ENCODE data around the gene KCNIP3.

The KCNIP3 gene

DNA sequence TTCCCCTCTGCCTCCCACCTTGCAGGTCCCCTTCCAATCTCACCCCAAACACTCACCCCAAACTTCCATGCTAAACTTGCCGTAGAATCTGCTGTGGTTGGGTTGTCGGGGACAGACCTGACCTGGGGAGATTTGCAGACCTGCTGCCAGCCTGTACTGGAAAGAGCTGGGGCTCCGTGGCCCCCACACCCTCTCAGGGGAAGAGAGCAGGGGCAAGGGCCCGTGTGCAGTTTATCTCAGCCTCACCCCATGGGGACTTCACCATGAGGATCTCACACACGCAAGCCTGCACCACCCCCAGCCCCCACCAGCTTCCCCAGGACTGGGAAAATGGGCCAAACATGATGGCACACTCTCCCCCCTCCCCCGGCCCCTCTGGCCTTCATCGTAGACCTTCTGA lies 30.7 kb downstream of the KCNIP3 start:
- no peaks in the 10 kb centered on the region for H3K4me1 ChIP-seq (ENCODE audit: insufficient read depth, low read length)
- no peak overlapping the region for H3K27ac ChIP-seq (ENCODE audit: low read depth, low read length)
- H3K9me3 ChIP-seq (ENCODE audit: insufficient read depth, low read depth, low read length) = no peaks in the 10 kb centered on the region
- WGBS = 88% methylated on average over 7 of the region's 7 CpGs
- no peaks in the 10 kb centered on the region for H3K36me3 ChIP-seq (ENCODE audit: insufficient read depth, low read length)
- no peak overlapping the region for H3K4me3 ChIP-seq (ENCODE audit: low read length)
- H3K9ac ChIP-seq (ENCODE audit: low read depth, low read length) = no peak overlapping the region
- H3K27me3 ChIP-seq (ENCODE audit: insufficient read depth, low read length) = no peaks in the 10 kb centered on the region

DNA sequence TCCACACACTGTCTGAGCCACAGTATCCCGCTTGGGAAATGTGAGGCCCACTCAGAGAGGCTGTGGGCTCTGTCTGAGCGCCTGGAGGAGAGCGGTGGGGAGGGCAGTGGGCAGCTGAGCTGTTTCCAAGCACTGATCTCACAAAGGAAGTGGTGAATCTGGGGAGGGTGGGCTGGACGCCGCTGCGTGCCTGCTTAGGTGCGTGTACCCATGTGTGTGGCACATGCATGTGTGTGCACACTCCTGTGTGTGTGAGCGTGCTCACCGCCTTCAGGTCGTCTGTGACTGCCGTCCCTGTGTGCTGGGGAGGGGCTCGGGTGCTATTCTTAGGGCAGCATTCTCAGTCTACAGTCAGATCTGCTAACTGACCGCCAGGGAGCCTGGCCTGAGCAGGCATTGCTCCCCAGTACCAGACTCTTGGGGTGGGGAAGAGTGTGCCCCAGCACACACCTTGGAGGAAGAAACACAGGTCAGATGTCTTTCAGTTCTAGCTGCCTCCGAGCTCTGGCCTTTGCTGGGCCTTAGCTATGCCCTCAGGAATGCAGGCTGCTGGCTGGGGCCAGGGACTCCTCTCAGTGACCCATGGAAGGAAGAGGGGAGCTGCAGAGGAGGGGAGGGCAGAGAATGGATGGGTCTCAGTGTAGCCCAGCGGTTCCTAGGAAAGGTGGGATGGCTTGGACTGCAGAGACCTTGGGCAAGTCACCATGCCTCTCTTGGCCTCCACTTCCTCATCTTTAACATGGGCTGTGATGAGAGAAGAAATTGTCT lies 31.4 kb downstream of the KCNIP3 start:
- Histone ChIP-seq H3K4me3 (ENCODE audit: low read length) (no peak overlapping the region), H3K9ac (ENCODE audit: low read depth, low read length) (no peak overlapping the region), H3K9me3 (ENCODE audit: insufficient read depth, low read depth, low read length) (no peaks in the 10 kb centered on the region), H3K4me1 (ENCODE audit: insufficient read depth, low read length) (no peaks in the 10 kb centered on the region), H3K36me3 (ENCODE audit: insufficient read depth, low read length) (no peaks in the 10 kb centered on the region), H3K27ac (ENCODE audit: low read depth, low read length) (no peak overlapping the region), H3K27me3 (ENCODE audit: insufficient read depth, low read length) (no peaks in the 10 kb centered on the region)
- 86% methylated on average over 15 of the region's 15 CpGs for WGBS

- Histone ChIP-seq H3K9me3 (ENCODE audit: insufficient read depth, low read depth, low read length) (no peaks in the 10 kb centered on the region), H3K4me1 (ENCODE audit: insufficient read depth, low read length) (no peaks in the 10 kb centered on the region), H3K9ac (ENCODE audit: low read depth, low read length) (no peak overlapping the region), H3K36me3 (ENCODE audit: insufficient read depth, low read length) (no peaks in the 10 kb centered on the region), H3K27ac (ENCODE audit: low read depth, low read length) (no peak overlapping the region), H3K27me3 (ENCODE audit: insufficient read depth, low read length) (no peaks in the 10 kb centered on the region), H3K4me3 (ENCODE audit: low read length) (no peak overlapping the region)
- WGBS = 94% methylated on average over 14 of the region's 14 CpGs
These were observed 32.3 kb downstream of the KCNIP3 start for GRCh38 chr2:95329401-95329800.

DNA sequence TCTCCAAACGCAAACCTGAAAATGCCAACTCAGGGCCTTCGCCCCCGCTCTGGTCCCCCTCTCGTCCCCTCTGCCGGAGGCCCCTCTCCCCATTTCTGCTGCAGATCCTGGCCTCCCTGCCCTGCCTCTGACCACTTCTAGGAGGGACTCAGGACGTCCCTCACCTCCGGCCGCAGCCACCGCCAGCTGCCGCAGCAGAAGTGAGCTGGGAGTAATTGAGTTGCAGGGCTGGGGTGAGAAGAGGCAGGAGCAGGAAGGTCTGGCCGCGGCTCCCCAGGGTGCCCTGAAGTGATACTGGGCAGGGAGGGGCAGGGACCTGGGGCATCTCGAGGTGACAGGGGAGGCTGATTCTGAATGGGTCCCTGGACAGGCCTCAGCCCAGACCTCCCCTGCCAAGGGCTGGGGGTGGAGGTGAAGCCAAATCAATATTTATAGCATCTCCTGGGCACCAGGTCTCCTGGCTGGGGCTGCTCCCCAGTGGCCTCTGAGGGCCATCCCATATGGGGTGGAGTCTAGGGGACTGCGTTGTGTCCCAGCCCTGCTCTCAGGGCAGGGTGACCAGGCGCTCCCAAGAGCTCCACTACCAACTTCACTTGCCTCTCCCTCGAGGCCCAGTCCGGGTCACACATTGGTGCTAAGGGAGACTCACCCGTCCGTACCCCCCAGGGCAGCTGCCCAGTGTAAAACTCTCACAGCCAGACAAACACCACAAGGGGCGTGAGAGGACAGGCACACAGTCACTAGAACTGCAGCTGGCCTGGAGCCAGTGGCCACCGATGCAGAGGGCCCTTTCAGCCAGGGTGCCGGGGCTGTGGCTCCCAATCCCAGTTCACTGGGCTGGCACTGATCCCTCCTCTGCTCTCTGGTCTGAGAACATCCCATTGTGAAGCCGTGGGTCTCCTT lies 33.0 kb downstream of the KCNIP3 start:
- H3K4me3 ChIP-seq (ENCODE audit: low read length) = no peak overlapping the region
- no peak overlapping the region for H3K27ac ChIP-seq (ENCODE audit: low read depth, low read length)
- 92% methylated on average over 23 of the region's 23 CpGs for WGBS
- no peaks in the 10 kb centered on the region for H3K27me3 ChIP-seq (ENCODE audit: insufficient read depth, low read length)
- H3K4me1 ChIP-seq (ENCODE audit: insufficient read depth, low read length) = no peaks in the 10 kb centered on the region
- H3K9ac ChIP-seq (ENCODE audit: low read depth, low read length) = no peak overlapping the region
- no peaks in the 10 kb centered on the region for H3K36me3 ChIP-seq (ENCODE audit: insufficient read depth, low read length)
- no peaks in the 10 kb centered on the region for H3K9me3 ChIP-seq (ENCODE audit: insufficient read depth, low read depth, low read length)

DNA sequence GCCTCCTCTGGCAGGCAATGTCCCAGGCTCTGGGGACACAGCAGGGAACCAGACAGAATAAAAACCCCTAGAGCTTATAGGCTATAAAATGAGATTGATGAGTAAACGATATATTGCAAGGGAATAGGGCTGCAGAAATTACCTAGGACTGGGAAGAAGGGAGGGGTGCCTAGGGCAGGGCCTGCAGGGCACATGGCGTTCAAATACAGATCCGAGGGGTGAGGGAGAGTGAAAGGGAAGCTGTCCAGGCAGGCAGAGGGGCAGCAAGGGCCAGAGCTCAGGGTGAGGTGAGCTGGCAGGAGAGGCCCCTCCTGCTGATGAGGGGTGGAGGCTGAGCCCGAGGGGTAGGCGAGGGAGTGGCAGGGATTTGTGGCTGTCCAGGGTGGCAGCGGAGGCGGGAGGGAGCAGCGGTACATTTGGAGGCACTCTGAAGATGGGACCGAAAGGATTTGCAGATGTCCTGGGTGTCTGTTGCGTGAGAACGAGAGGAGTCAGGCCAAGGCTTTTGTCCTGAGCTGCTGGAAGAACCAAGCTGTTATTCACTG lies 33.7 kb downstream of the KCNIP3 start:
- no peak overlapping the region for H3K27ac ChIP-seq (ENCODE audit: low read depth, low read length)
- H3K4me3 ChIP-seq (ENCODE audit: low read length) = no peak overlapping the region
- 85% methylated on average over 11 of the region's 11 CpGs for WGBS
- H3K9ac ChIP-seq (ENCODE audit: low read depth, low read length) = no peak overlapping the region
- no peaks in the 10 kb centered on the region for H3K27me3 ChIP-seq (ENCODE audit: insufficient read depth, low read length)
- H3K4me1 ChIP-seq (ENCODE audit: insufficient read depth, low read length) = no peaks in the 10 kb centered on the region
- no peaks in the 10 kb centered on the region for H3K9me3 ChIP-seq (ENCODE audit: insufficient read depth, low read depth, low read length)
- H3K36me3 ChIP-seq (ENCODE audit: insufficient read depth, low read length) = no peaks in the 10 kb centered on the region

- H3K9me3 ChIP-seq (ENCODE audit: insufficient read depth, low read depth, low read length) = no peaks in the 10 kb centered on the region
- no peaks in the 10 kb centered on the region for H3K27me3 ChIP-seq (ENCODE audit: insufficient read depth, low read length)
- no peaks in the 10 kb centered on the region for H3K36me3 ChIP-seq (ENCODE audit: insufficient read depth, low read length)
- H3K9ac ChIP-seq (ENCODE audit: low read depth, low read length) = no peak overlapping the region
- H3K27ac ChIP-seq (ENCODE audit: low read depth, low read length) = no peak overlapping the region
- H3K4me1 ChIP-seq (ENCODE audit: insufficient read depth, low read length) = no peaks in the 10 kb centered on the region
- H3K4me3 ChIP-seq (ENCODE audit: low read length) = no peak overlapping the region
- 94% methylated on average over 10 of the region's 10 CpGs for WGBS
These were observed 34.5 kb downstream of the KCNIP3 start for GRCh38 chr2:95331606-95332005.

DNA sequence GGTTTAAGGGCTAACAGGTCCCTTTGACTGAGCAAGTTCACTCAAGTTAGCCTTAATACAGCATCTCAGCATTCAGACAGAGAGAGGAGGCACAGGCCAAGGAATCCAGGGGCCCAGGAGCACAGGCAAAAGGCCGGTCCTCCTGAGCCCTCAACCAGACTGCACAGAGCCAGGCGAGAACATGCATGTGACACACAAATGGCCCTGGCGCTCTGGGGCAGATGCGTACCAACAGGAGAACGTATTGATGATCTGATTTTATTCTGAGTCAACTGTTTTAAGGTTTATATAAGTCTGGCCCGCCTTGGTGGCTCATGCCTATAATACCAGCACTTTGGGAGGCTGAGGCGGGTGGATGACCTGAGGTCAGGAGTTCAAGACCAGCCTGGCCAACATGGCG lies 34.9 kb downstream of the KCNIP3 start:
- H3K4me1 ChIP-seq (ENCODE audit: insufficient read depth, low read length) = no peaks in the 10 kb centered on the region
- H3K4me3 ChIP-seq (ENCODE audit: low read length) = no peak overlapping the region
- no peaks in the 10 kb centered on the region for H3K27me3 ChIP-seq (ENCODE audit: insufficient read depth, low read length)
- WGBS = 94% methylated on average over 7 of the region's 8 CpGs
- H3K27ac ChIP-seq (ENCODE audit: low read depth, low read length) = no peak overlapping the region
- no peaks in the 10 kb centered on the region for H3K36me3 ChIP-seq (ENCODE audit: insufficient read depth, low read length)
- no peak overlapping the region for H3K9ac ChIP-seq (ENCODE audit: low read depth, low read length)
- no peaks in the 10 kb centered on the region for H3K9me3 ChIP-seq (ENCODE audit: insufficient read depth, low read depth, low read length)

DNA sequence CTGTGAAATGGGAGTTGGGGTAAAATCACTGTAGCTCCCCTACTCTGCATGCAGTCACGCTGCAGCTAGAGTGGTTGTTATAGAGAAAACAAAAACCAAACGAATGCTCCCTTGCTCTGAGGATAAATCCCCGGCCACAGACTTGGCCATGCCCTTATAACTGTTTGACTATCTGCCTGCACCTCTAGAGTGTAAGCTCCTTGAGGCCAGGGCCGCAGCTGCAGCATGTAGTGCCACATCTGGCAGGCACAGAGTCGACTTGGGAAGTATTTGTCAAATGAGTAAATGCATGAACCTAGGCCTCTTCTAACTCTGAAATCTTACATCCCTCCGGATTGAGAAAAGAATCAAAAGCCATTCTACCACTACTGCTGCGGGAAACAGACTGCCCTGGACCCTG lies 35.9 kb downstream of the KCNIP3 start:
- Histone ChIP-seq H3K36me3 (ENCODE audit: insufficient read depth, low read length) (no peaks in the 10 kb centered on the region), H3K9me3 (ENCODE audit: insufficient read depth, low read depth, low read length) (no peaks in the 10 kb centered on the region), H3K27me3 (ENCODE audit: insufficient read depth, low read length) (no peaks in the 10 kb centered on the region), H3K4me1 (ENCODE audit: insufficient read depth, low read length) (no peaks in the 10 kb centered on the region), H3K4me3 (ENCODE audit: low read length) (no peak overlapping the region), H3K9ac (ENCODE audit: low read depth, low read length) (no peak overlapping the region), H3K27ac (ENCODE audit: low read depth, low read length) (no peak overlapping the region)
- WGBS = 90% methylated on average over 7 of the region's 7 CpGs

DNA sequence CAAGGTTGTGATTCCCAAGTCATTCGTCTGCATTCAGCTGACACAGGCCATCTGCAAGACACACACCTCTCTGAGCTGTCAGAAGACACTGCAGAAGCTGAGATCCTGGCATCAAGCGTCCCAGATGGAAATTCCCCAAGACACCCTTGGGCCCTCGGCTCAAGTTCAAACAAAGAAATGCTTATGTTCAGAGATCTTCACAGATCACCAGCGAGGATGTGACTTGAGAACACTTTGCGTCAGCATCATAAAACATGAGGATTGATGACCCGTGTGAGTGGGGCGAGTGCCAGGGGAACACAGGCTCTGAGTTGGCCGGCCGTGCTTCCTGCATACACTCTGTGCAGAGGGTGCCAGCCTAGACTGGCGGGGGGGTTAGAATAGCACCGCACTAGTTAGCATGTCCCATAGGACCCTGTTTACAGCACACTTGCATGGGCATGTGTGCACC lies 36.8 kb downstream of the KCNIP3 start:
- no peaks in the 10 kb centered on the region for H3K9me3 ChIP-seq (ENCODE audit: insufficient read depth, low read depth, low read length)
- no peak overlapping the region for H3K27ac ChIP-seq (ENCODE audit: low read depth, low read length)
- no peaks in the 10 kb centered on the region for H3K36me3 ChIP-seq (ENCODE audit: insufficient read depth, low read length)
- WGBS = 87% methylated on average over 11 of the region's 11 CpGs
- H3K4me1 ChIP-seq (ENCODE audit: insufficient read depth, low read length) = no peaks in the 10 kb centered on the region
- no peaks in the 10 kb centered on the region for H3K27me3 ChIP-seq (ENCODE audit: insufficient read depth, low read length)
- no peak overlapping the region for H3K4me3 ChIP-seq (ENCODE audit: low read length)
- no peak overlapping the region for H3K9ac ChIP-seq (ENCODE audit: low read depth, low read length)

GRCh38 chr2:95334916-95335641 lies 37.9 kb downstream of the KCNIP3 start:
- Histone ChIP-seq H3K27ac (ENCODE audit: low read depth, low read length) (no peak overlapping the region), H3K9ac (ENCODE audit: low read depth, low read length) (no peak overlapping the region)
- 97% methylated on average over 1 of the region's 1 CpG for WGBS

DNA sequence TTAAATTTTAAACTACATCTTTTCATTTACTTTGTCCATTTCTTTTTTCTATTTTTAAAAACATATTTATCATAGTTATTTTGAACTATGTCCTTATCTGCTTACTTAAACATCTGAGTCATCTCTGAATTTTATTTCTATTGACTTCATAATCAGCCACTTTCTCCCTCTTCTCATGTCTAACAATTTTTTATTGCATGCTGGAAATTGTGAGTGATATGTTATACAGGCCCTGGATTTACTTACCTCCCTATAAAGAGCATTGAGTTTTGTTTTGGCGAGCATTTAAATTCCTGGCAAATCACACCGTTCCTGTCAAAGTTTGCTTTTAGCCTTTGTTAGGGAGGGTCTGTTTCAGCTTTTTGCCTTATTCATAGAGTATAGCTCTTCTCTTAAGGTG lies 39.3 kb downstream of the KCNIP3 start:
- peaks cover 4% of the 10 kb centered on the region; the same call in 1 of the 2 replicates for H3K27me3 ChIP-seq (ENCODE audit: insufficient read depth, low read length)
- no peak overlapping the region for H3K4me3 ChIP-seq (ENCODE audit: low read length)
- H3K27ac ChIP-seq (ENCODE audit: low read depth, low read length) = no peak overlapping the region
- no peak overlapping the region for H3K9ac ChIP-seq (ENCODE audit: low read depth, low read length)
- H3K36me3 ChIP-seq (ENCODE audit: insufficient read depth, low read length) = no peaks in the 10 kb centered on the region
- H3K9me3 ChIP-seq (ENCODE audit: insufficient read depth, low read depth, low read length) = no peaks in the 10 kb centered on the region
- no peaks in the 10 kb centered on the region for H3K4me1 ChIP-seq (ENCODE audit: insufficient read depth, low read length)
- 100% methylated on average over 1 of the region's 2 CpGs for WGBS

More at GRCh38 chr2:95334916-95335641, 37.9 kb downstream of the KCNIP3 start:
- H3K9me3 ChIP-seq (ENCODE audit: insufficient read depth, low read depth, low read length) = no peaks in the 10 kb centered on the region
- H3K36me3 ChIP-seq (ENCODE audit: insufficient read depth, low read length) = no peaks in the 10 kb centered on the region
- no peaks in the 10 kb centered on the region for H3K4me1 ChIP-seq (ENCODE audit: insufficient read depth, low read length)
- H3K27me3 ChIP-seq (ENCODE audit: insufficient read depth, low read length) = no peaks in the 10 kb centered on the region
- no peak overlapping the region for H3K4me3 ChIP-seq (ENCODE audit: low read length)
